SK-N-SH (cell line): Measurements from ENCODE around the gene CYP4B1. TPM values are rescaled to one million over a fixed set of nuclear protein-coding genes. Genes with fewer than 3 reads are reported as not detected.
"Not testable (repeated sequence)": the region's sequence is repeated elsewhere in the genome, so short reads cannot be mapped to it uniquely, and the experiment has no call there.

Experiments used
- CTCF ChIA-PET: fragments of 300-600, 350-600 bp; formaldehyde crosslinking; extraction: SDS; loops from one replicate; lab custom pipeline; 2021; lab: Yijun Ruan, JAX
- POLR2A ChIA-PET: fragments of 350-600 bp; sonication (Branson Sonifier 250); formaldehyde crosslinking; extraction: SDS; loops from one replicate; lab custom pipeline; 2020; ENCODE audit warnings: antibody characterized with exemption, inconsistent platforms; lab: Yijun Ruan, JAX
- DNase-seq: peaks from one replicate; pipeline ENCODE4 v3.0.0; 2012
- H2AFZ ChIP-seq: fragments of 200-600 bp; sonication (generic); 2 replicates; pipeline ENCODE4 v1.8.1; 2016; ENCODE audit warnings: antibody characterized with exemption, mild to moderate bottlenecking, low read depth
- H3F3A ChIP-seq: fragments of 200-600 bp; sonication (generic); replicated peaks from 2 replicates; pipeline ENCODE3; 2016; ENCODE audit warnings: antibody characterized with exemption, mild to moderate bottlenecking; ENCODE audit not compliant: insufficient read depth
- H3K27ac ChIP-seq, 2 experiments: fragments of 200-500 bp in 1 of 2; fragments of 200-600 bp in 1 of 2; sonication (Bioruptor generic) in 1 of 2; sonication (generic), shearing (Covaris generic) in 1 of 2; 2 replicates each; pipeline versions ENCODE4 v1.5.1 to v1.6.1; 2014 to 2016; ENCODE audit warnings: low read depth in 2 of 2, inconsistent platforms in 1 of 2, low read length in 1 of 2, mild to moderate bottlenecking in 1 of 2, mixed read lengths in 1 of 2
- H3K27me3 ChIP-seq: fragments of 200-600 bp; sonication (generic), shearing (Covaris generic); 2 replicates; pipeline ENCODE4 v1.6.1; 2016; ENCODE audit warnings: mixed run types; ENCODE audit not compliant: insufficient read depth
- H3K36me3 ChIP-seq, 2 experiments: fragments of 200-500 bp in 1 of 2; fragments of 200-600 bp in 1 of 2; sonication (Bioruptor generic) in 1 of 2; sonication (generic) in 1 of 2; replicated peaks in 1 of 2; 2 replicates each; pipeline versions ENCODE3 to v1.5.1; 2014 to 2016; ENCODE audit warnings: low read length in 1 of 2, mild to moderate bottlenecking in 1 of 2; ENCODE audit not compliant: insufficient read depth in 2 of 2, control insufficient read depth in 1 of 2
- H3K4me1 ChIP-seq, 2 experiments: fragments of 200-500 bp in 1 of 2; fragments of 200-600 bp in 1 of 2; sonication (Bioruptor generic) in 1 of 2; sonication (generic), shearing (Covaris generic) in 1 of 2; 2 replicates each; pipeline versions ENCODE4 v1.5.1 to v1.6.1; 2014 to 2016; ENCODE audit warnings: low read depth in 1 of 2, low read length in 1 of 2, mixed run types in 1 of 2; ENCODE audit not compliant: insufficient read depth in 2 of 2, control insufficient read depth in 1 of 2
- H3K4me2 ChIP-seq: fragments of 200-600 bp; sonication (generic), shearing (Covaris generic); 2 replicates; pipeline ENCODE4 v1.6.1; 2017; ENCODE audit warnings: mixed run types
- H3K4me3 ChIP-seq, 2 experiments: fragments of 200-500 bp in 1 of 2; fragments of 200-600 bp in 1 of 2; sonication (Bioruptor generic) in 1 of 2; sonication (generic), shearing (Covaris generic) in 1 of 2; 2 replicates each; pipeline versions ENCODE4 v1.5.1 to v1.8.1; 2014 to 2016; ENCODE audit warnings: low read depth in 2 of 2, inconsistent platforms in 1 of 2, low read length in 1 of 2, mild to moderate bottlenecking in 1 of 2, mixed read lengths in 1 of 2, moderate library complexity in 1 of 2
- H3K79me2 ChIP-seq: fragments of 200-600 bp; sonication (generic); 2 replicates; pipeline ENCODE4 v1.8.1; 2017; ENCODE audit warnings: mild to moderate bottlenecking; ENCODE audit not compliant: insufficient read depth
- H3K9ac ChIP-seq: fragments of 200-600 bp; sonication (generic); 2 replicates; pipeline ENCODE4 v1.6.1; 2017; ENCODE audit warnings: mixed run types
- H3K9me2 ChIP-seq: fragments of 200-600 bp; sonication (generic); 2 replicates; pipeline ENCODE4 v1.6.1; 2017; ENCODE audit warnings: mixed run types
- H3K9me3 ChIP-seq: fragments of 200-600 bp; sonication (generic); 2 replicates; pipeline ENCODE4 v1.6.1; 2017; ENCODE audit warnings: mixed run types, mild to moderate bottlenecking, moderate library complexity
- H4K20me1 ChIP-seq: fragments of 200-600 bp; sonication (generic); 2 replicates; pipeline ENCODE4 v1.6.1; 2017; ENCODE audit warnings: mild to moderate bottlenecking, mixed run types; ENCODE audit not compliant: insufficient read depth
- EP300 ChIP-seq, 2 experiments: IDR thresholded peaks; 2 replicates each; pipeline versions ENCODE4 v1.4.0 to v1.6.1; 2012; ENCODE audit warnings: borderline replicate concordance in 1 of 2, low read depth in 1 of 2, low read length in 1 of 2
- FOXM1 ChIP-seq: IDR thresholded peaks from 2 replicates; pipeline ENCODE4 v1.4.0; 2012; ENCODE audit warnings: low read depth, mild to moderate bottlenecking
- GABPA ChIP-seq: IDR thresholded peaks from 2 replicates; pipeline ENCODE4 v1.4.0; 2012; ENCODE audit warnings: low read depth, mild to moderate bottlenecking
- GATA2 ChIP-seq: sonication (generic); formaldehyde crosslinking; IDR thresholded peaks from 2 replicates; pipeline ENCODE4 v1.5.0; 2020; ENCODE audit warnings: mild to moderate bottlenecking, missing genetic modification reagents
- MXI1 ChIP-seq: IDR thresholded peaks from 2 replicates; pipeline ENCODE4 v1.6.1; 2012; ENCODE audit warnings: mild to moderate bottlenecking, low read depth, low read length, improper control_type of control experiment
- NRF1 ChIP-seq: IDR thresholded peaks from 2 replicates; pipeline ENCODE4 v1.6.1; 2012; ENCODE audit warnings: low read depth, mild to moderate bottlenecking, low read length
- POLR2AphosphoS5 ChIP-seq: IDR thresholded peaks from 2 replicates; pipeline ENCODE4 v1.6.1; 2012; ENCODE audit warnings: low read depth, low read length
- RAD21 ChIP-seq: IDR thresholded peaks from 2 replicates; pipeline ENCODE4 v1.6.1; 2012; ENCODE audit warnings: mild to moderate bottlenecking, low read length
- RCOR1 ChIP-seq: fragments of 150-350 bp; IDR thresholded peaks from 2 replicates; pipeline ENCODE4 v1.6.1; 2017; ENCODE audit warnings: antibody characterized with exemption, low read length
- WGBS: methylation state at CpG from one replicate; pipeline ENCODE4 v1.1.6; 2017; ENCODE audit warnings: low lambda C conversion rate; 5-methylcytosine and 5-hydroxymethylcytosine counted together
- polyA plus RNA-seq, 3 experiments: library from polyadenylated mRNA; depleted of rRNA; stranded (reverse); fragments of >200 nt; gene quantifications; 2 replicates each; pipeline ENCODE4 v1.2.3, GENCODE V29; 2012
- TF ChIP-seq, protein P1 (sequence below): fragments of 150-350 bp; IDR thresholded peaks from 2 replicates; pipeline ENCODE4 v1.6.1; 2017; ENCODE audit warnings: antibody characterized with exemption, low read length, low read depth, borderline replicate concordance
- TF ChIP-seq, protein P2 (sequence below): IDR thresholded peaks from 2 replicates; pipeline ENCODE4 v1.6.1; 2012; ENCODE audit warnings: mild to moderate bottlenecking, low read depth, low read length, moderate library complexity
- TF ChIP-seq, protein P3 (sequence below): IDR thresholded peaks from 2 replicates; pipeline ENCODE4 v1.4.0; 2012; ENCODE audit warnings: low read depth
- TF ChIP-seq, protein P4 (sequence below): IDR thresholded peaks from 2 replicates; pipeline ENCODE4 v1.4.0; 2012; ENCODE audit warnings: low read depth, borderline replicate concordance

The CYP4B1 gene
- polyA plus RNA-seq, 1 of the 3 experiments (the other 2 are of a cell fraction) = not detected

DNA sequence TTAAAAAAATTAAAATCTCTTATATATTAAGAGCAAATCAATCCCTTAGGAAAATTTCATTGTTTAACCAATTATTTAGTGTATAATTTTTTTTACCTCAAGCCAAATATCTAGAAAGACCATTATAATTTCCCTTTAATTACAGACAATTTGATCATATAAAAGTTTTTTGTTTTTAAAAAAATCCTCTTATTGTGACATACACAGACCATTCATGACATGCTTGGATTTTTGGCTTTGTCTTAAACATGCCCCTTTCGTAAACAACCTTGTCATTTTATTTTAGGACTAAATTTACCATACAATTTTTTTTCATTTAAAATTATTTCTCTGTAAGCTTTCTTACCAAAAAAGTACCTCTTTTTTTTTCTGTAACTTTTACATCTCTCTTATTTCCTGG lies 14.2 kb upstream of the CYP4B1 start (continued):
- TF ChIP-seq, protein P1, sequence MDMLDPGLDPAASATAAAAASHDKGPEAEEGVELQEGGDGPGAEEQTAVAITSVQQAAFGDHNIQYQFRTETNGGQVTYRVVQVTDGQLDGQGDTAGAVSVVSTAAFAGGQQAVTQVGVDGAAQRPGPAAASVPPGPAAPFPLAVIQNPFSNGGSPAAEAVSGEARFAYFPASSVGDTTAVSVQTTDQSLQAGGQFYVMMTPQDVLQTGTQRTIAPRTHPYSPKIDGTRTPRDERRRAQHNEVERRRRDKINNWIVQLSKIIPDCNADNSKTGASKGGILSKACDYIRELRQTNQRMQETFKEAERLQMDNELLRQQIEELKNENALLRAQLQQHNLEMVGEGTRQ = no peak
- TF ChIP-seq, protein P2, sequence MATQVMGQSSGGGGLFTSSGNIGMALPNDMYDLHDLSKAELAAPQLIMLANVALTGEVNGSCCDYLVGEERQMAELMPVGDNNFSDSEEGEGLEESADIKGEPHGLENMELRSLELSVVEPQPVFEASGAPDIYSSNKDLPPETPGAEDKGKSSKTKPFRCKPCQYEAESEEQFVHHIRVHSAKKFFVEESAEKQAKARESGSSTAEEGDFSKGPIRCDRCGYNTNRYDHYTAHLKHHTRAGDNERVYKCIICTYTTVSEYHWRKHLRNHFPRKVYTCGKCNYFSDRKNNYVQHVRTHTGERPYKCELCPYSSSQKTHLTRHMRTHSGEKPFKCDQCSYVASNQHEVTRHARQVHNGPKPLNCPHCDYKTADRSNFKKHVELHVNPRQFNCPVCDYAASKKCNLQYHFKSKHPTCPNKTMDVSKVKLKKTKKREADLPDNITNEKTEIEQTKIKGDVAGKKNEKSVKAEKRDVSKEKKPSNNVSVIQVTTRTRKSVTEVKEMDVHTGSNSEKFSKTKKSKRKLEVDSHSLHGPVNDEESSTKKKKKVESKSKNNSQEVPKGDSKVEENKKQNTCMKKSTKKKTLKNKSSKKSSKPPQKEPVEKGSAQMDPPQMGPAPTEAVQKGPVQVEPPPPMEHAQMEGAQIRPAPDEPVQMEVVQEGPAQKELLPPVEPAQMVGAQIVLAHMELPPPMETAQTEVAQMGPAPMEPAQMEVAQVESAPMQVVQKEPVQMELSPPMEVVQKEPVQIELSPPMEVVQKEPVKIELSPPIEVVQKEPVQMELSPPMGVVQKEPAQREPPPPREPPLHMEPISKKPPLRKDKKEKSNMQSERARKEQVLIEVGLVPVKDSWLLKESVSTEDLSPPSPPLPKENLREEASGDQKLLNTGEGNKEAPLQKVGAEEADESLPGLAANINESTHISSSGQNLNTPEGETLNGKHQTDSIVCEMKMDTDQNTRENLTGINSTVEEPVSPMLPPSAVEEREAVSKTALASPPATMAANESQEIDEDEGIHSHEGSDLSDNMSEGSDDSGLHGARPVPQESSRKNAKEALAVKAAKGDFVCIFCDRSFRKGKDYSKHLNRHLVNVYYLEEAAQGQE = no peak

DNA sequence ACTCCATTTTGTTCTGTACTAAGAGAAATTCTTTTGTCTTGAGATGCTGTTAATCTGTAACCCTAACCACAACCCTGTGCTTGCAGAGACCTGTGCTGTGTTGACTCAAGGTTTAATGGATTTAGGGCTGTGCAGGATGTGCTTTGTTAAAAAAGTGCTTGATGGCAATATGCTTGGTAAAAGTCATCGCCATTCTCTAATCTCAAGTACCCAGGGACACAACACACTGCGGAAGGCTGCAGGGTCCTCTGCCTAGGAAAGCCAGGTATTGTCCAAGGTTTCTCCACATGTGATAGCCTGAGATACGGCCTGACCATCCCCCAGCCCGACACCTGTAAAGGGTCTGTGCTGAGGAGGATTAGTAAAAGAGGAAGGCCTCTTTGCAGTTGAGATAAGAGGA lies 10.2 kb upstream of the CYP4B1 start:
- H3F3A ChIP-seq, POLR2A ChIA-PET, H3K9me3 ChIP-seq, H3K4me1 ChIP-seq, H3K27ac ChIP-seq, H3K9me2 ChIP-seq, H3K9ac ChIP-seq, H4K20me1 ChIP-seq, H2AFZ ChIP-seq, H3K4me2 ChIP-seq, H3K27me3 ChIP-seq, H3K4me3 ChIP-seq, DNase-seq, H3K36me3 ChIP-seq, H3K79me2 ChIP-seq: not testable (repeated sequence)
- CTCF ChIA-PET = interaction anchor here (0.9 to 1.0 kb wide), 2 partner anchors 35 to 41 kb away, joined by 3 read pairs; no protein-coding TSS in a partner anchor
- 3% methylated on average over 4 of the region's 4 CpGs for WGBS

DNA sequence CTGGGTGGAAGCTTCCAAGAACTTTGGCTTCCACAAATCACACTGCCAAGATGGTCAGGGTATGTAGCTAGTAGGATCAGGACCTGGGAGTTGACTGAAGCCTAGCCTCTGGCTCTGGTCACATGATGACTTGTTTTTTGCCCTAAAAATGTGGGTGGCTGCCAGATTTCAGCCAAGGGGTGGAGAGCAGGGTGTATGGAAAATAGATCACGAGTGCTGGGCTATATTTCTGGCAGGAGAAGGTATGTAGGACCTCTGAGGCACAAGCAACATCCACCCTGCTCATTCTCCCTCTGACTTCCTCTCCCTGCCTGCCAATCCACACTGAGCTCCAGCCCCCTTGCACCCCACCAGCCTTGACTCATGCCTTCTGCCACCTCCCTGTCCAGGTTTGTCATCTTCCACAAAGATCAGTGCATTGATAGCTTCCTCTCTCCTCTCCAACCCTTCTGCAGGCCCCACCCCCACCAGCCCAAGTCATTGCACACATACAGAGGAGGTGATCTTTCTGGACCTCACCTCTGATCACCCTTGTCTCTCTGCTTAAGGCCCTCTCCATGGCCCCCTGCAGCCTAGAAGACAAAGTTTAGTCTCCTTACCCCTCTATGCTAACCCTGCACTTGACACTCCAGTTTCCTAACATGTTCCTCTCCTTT lies 8.3 kb upstream of the CYP4B1 start:
- Histone ChIP-seq H3K27me3 (no peaks in the 10 kb centered on the region), H3K9me2 (no peaks in the 10 kb centered on the region), H3K9me3 (no peaks in the 10 kb centered on the region), H2AFZ (no peak overlapping the region), H3K9ac (no peak overlapping the region), H3K4me2 (no peak overlapping the region), H3K27ac (no peak overlapping the region), H3K36me3 (no peaks in the 10 kb centered on the region), H4K20me1 (no peaks in the 10 kb centered on the region), H3F3A (no peaks in the 10 kb centered on the region), H3K79me2 (no peaks in the 10 kb centered on the region), H3K4me3 (no peak overlapping the region), H3K4me1 (no peaks in the 10 kb centered on the region)
- no peak for DNase-seq
- TF ChIP-seq EP300 (IDR thresholded peaks at IDR 0.05; ENCODE audit: borderline replicate concordance in 1 of 2, low read depth in 1 of 2, low read length in 1 of 2) = no peak
- TF ChIP-seq, protein P3, sequence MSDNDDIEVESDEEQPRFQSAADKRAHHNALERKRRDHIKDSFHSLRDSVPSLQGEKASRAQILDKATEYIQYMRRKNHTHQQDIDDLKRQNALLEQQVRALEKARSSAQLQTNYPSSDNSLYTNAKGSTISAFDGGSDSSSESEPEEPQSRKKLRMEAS = no peak
- no peak for TF ChIP-seq MXI1
- TF ChIP-seq, protein P1 = no peak
- TF ChIP-seq GABPA = no peak
- no peak for TF ChIP-seq POLR2AphosphoS5
- TF ChIP-seq NRF1 = no peak
- TF ChIP-seq FOXM1 = no peak
- no peak for TF ChIP-seq RAD21
- TF ChIP-seq GATA2 (CRISPR knock-in tag) = no peak
- TF ChIP-seq, protein P4, sequence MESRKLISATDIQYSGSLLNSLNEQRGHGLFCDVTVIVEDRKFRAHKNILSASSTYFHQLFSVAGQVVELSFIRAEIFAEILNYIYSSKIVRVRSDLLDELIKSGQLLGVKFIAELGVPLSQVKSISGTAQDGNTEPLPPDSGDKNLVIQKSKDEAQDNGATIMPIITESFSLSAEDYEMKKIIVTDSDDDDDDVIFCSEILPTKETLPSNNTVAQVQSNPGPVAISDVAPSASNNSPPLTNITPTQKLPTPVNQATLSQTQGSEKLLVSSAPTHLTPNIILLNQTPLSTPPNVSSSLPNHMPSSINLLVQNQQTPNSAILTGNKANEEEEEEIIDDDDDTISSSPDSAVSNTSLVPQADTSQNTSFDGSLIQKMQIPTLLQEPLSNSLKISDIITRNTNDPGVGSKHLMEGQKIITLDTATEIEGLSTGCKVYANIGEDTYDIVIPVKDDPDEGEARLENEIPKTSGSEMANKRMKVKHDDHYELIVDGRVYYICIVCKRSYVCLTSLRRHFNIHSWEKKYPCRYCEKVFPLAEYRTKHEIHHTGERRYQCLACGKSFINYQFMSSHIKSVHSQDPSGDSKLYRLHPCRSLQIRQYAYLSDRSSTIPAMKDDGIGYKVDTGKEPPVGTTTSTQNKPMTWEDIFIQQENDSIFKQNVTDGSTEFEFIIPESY = no peak
- no peak for TF ChIP-seq RCOR1
- WGBS = 0% methylated on average over 1 of the region's 1 CpG
- CTCF ChIA-PET = no interaction called here
- POLR2A ChIA-PET = no interaction called here
